NCI-H345 treated with DMSO at 0.1 percent for 48 hours (cell line): ENCODE measurements around the gene SLC52A1.

Experiments used
- DNase-seq: peaks from one replicate; lab custom pipeline; 2025; ENCODE audit not compliant: unreplicated experiment; lab: John Stamatoyannopoulos, UW

SLC52A1 gene

DNA sequence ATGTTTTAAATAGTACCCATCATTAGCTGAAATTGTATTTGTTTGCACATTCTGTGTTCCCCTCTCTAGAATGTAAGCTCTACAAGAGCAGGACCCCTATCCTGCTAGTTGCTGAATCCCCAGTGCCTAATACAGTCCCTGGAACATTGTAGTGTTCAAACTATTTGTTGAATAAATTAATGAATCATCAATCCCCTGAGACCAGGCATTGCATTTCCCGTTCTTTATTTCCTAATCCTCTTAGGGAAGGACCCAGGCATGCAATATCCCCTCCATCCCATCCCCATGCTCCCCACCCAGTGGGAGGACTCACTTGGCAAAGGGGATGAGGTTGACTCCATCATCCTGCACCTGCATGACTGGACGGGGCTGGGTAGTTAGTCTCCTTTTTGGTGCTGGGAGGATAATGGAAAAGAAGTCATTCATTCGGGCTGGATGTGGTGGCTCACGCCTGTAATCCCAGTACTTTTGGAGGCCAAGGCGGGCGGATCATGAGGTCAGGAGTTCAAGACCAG lies 41.1 kb downstream of the SLC52A1 start:
- DNase-seq, result no peak

DNA sequence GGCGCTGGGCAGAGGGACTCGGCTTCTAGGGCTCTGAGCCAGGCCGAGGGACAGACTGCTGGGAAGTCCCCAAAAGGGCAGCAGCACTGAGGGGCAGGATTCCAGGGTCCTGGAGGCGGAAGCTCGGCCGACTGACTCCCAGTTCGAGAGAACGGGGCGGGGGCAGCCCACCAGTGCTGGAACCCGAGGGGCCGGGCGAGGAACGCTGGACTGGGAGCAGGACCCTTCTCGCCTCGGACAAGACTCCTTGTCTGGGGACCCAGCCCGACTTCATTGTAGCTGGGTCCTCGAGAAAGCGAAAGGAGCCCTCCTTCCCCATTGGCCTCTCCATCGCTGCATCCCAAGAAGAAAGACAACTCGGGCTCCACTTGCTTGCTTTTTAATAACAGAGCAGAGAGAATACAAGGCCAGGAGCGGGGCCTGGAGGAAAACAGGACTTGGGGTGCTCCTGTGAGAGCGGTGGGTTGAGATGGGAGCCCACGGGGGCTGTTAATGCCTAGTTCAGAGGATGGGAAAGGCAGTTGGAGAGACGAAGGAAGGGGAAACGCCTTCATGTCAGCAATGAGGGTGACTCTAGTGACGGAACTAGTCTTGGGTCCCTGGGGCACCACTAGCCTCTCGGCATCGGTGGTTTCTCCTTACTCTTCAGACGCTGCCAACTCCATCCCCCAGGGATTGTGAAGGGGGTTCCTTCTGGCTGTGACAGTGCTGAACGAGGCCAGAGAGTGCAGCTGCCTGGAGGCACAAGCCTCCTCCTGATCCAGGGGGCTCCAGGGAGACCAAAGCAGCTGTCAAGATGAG lies 47.3 kb downstream of the SLC52A1 start:
- no peak for DNase-seq

DNA sequence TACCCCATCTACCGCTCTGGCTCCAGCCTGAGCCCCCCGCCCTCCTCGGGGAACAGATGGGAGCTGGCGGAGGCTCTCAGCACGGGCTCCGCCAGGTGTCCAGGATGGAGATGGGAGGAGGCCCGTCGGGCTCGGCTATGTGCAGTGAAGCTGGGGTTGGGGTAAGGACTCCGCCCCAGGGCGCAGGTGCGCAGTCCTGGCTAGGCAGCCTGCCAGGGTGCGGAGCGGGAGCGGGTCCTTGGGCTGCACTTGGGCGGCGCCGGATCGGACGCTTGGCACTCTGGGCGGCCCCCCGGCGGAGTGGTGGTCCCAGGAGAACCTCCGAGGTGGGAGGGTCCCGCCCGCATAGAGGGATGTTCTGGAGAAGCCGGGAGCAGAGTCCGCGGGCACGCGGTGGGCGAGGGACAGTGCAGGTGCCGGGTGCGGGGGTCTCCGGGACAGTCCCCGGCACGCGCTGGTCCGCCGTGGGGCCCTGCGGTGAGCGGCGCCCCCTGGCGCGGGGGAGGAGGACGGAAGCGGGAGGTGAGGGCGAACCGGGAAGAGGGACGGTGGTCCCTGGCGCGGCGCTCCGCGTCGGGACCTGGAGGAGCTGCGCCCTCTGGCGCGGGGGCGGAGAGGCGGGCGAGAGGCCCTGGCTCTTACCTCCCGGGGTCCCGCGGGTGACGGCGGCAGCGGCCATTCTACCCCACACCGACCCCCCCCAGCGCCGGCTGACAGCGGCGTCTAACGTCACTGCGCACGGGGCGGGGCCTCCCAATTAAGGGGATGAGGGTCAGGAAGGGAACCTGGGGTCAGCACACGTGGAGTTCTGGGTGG lies 48.1 kb downstream of the SLC52A1 start, which contains the start of gene CAMTA2:
Gene CAMTA2 (minus strand): TSS at position 725 of the 816 bp plus-strand sequence. CDS start 1,453 bp downstream, outside the sequence.
- peak; percentile 35 for DNase-seq

GRCh38 chr17:4986403-4986802 lies 48.8 kb downstream of the SLC52A1 start:
- no peak for DNase-seq
